HG03354 (cell line): ENCODE results near the gene SLC17A7.
A peak's percentile ranks its signal among the peaks of the same experiment; 100 is the strongest.
"Not testable (repeated sequence)": the region's sequence is repeated elsewhere in the genome, so short reads cannot be mapped to it uniquely, and the experiment has no call there.

ENCODE experiments used
- ATAC-seq: cut with Tn5 transposase; IDR thresholded peaks from one replicate; pipeline ENCODE4 v1.9.1; 2021; ENCODE audit warnings: mild to moderate bottlenecking; ENCODE audit not compliant: unreplicated experiment, poor library complexity, severe bottlenecking

SLC17A7 gene

GRCh38 chr19:49447485-49448431, 6.4 kb upstream of the SLC17A7 start:
- ATAC-seq = no peak

DNA sequence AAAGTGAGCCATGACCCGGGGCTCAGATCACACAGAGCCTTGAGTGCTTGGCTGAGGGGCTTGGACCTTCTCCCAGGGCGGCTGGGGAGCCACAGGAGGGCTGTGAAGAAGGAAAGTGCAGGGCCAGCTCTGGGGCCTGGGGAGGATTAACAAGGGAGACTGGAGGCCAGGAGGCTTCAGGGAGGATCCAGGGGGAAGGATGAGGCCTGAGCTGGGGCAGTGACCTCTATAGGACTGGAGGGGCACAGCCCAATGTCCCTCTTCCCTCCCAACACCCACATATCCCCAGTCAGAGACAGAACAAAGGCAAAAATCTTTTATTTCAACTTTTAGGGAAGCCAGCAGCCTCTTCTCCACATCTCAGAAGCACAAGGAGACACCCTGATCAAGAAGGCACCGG, 4.7 kb upstream of the SLC17A7 start:
- no peak for ATAC-seq

GRCh38 chr19:49444100-49444700, 2.9 kb upstream of the SLC17A7 start:
- not testable (repeated sequence) for ATAC-seq

DNA sequence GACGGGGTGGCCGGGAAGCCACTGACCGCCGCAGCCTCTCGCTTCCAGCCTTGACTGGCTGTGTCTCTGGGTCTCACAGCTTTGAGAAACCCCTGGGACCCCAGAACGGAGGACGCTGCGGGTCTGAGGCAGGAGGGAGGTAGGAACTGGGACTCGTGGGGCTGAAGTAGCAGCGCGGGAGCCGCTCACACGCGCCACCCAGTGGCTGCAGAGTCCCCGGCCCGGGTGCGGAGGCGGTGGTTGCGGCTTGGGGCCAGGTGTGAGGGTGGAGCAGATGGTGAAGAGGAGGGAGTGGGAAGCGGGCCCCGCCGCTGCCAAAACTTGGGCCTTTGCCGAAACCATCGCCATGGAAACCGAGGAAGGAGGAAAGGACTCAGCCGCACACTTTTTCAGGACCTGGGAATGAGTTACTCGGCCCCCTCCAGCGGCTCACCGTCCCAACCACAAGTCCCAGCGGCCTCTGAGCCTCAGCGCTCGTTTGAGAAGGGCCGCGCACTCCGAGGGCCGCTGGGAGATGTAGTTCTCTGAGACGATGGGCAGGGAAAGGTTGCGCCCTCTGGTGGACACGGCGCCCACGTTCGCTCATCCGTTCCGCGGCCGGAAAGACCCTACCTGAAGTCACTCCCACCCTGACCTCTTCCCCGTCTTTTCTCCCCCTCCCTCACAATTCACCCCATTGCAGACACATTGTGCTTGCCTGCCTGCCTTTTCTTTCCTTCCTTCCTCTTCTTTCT, 2.2 kb upstream of the SLC17A7 start:
- peak; percentile 86 for ATAC-seq

DNA sequence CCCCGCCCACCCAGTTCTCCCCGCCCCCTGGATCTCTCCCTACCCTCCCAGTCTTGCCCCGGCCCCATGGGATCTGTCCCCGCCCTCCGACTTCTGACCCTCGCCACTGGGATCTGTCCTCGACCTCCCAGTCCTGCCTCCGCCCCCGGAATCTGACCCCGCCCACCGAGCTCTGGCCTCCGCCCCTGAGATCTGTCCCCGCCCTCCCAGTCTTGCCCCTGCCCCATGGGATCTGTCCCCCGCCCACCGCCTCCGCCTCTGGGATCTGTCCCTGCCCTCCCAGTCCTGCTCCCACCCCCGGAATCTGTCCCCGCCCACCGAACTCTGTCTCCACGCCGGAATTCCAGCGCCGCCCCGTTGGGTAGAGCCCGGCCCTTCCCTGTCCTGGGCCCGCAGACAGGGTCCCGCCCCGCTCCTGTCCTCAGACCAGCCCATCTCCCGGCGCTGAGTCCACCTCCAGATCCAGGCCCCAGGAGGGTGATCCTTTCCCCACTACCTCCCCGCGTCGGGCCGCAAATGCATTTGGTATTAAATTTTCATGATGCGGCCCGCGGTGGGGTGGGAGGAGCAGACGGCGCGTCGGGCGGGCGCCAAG, 1.5 kb upstream of the SLC17A7 start:
- peak; percentile 3 for ATAC-seq

DNA sequence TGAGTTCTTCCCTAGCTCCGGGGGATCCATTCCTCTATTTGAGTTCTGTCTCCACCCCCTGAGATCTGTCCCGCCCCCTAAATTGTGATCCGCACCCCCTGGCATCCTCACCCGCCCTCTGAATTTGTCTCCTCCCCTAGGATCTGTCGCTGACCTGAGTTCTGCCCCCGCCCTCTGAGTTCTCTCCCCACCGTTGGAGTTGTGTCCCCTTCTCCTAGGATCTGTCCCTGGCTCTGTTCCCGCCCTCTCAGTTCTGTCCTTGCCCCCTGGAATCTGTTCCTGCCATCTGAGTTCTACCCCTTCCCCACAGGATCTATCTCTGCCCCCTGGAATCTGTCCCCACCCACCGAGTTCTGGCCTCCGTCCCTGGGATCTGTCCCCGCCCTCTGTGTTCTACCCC, 1.0 kb upstream of the SLC17A7 start:
- ATAC-seq = no peak

DNA sequence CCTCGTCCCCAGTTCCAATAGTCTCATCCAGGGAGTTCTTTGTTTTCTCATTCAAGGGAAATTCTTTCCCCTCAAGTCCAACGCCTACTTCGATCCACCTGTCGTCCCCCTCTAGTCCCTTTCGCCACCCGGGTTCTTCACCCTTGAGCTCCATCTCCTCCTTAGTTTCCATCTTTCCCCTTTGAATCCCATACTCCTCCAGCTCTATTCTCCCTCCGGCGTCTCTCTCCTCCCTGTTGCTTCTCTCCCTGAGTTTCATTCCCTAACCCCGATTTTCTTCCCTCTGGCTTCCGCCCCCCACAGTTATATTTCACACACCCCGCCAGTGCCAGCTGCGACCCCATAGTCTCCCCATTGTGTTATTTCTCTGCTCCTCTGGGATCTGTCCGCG, 628 bp upstream of the SLC17A7 start:
- ATAC-seq = no peak

DNA sequence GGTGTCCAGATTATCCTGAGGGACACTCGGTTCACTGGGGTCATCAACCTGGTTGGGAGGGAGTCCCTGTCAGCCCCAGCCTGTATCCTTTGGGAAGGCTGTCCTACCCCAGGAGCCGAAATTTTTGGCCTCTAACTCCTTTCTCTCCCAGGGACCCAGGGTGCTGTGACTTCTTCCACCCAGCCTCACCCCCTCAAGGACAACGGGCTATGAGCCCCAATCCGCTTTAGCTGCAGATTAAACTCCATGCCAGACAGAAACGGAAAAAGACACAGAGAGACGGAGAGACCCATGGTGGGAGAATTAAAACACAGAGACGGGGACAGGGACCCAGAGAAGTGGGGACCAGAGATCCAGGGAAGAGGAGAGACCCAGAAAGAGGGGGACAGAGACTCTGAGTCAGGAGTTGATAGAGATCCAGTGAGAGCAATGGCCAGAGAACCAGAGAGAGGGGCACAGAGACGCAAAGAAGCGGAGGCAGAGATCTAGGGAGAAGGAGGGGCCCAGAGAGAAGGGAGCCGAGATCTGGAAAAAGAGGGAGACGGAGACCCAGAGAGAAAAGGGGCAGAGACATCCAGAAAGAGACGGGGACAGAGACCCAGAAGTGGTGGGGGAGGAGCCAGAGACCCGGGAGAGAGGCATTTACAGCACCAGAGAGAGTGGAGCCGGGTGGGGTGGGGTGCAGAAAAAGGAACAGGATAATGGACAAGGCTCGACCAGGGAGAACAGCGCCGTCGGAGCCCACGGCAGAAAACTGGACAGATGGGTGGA, 703 bp downstream of the SLC17A7 start:
- ATAC-seq = no peak

GRCh38 chr19:49439836-49440235, 1.5 kb downstream of the SLC17A7 start:
- no peak for ATAC-seq

DNA sequence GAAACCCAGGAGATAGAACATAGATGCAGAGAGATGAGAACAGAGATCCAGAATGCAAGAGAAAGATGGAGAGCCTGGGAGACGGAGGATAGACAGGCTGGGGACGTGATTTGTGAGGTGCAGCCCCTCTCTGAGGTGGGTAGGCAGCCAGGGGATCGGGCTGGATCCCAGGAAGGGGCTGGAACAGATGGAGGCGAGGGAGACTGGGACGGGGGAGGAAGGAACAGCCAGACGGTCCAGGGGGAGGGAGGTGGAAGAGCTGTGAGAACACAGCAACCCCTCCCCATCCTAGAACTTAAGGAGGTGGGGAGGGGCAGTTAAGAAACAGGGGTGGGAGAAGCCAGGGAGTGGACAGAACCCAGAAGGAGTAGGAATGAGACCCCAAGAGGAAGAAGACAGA, 3.1 kb downstream of the SLC17A7 start:
- no peak for ATAC-seq

- no peak for ATAC-seq
Measured at GRCh38 chr19:49437231-49437630, 4.1 kb downstream of the SLC17A7 start.

- no peak for ATAC-seq
Measured at GRCh38 chr19:49436381-49437017, 4.8 kb downstream of the SLC17A7 start.

DNA sequence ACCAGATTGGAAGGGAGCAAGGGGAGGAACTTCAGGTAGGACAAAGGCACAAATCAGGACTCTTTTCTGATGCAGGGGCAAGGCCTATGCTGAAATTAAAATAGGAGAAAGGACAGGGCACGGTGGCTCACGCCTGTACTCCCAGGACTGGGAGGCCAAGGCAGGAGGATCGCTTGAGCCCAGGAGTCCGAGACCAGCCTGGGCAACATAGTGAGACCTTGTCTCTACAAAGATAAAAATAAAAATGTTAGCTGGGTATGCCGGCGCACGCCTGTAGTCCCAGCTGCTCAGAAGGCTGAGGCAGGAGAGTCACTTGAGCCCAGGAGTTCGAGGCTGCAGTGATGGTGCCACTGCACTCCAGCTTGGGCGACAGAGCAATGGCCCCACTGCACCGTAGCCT, 5.7 kb downstream of the SLC17A7 start:
- ATAC-seq = no peak

DNA sequence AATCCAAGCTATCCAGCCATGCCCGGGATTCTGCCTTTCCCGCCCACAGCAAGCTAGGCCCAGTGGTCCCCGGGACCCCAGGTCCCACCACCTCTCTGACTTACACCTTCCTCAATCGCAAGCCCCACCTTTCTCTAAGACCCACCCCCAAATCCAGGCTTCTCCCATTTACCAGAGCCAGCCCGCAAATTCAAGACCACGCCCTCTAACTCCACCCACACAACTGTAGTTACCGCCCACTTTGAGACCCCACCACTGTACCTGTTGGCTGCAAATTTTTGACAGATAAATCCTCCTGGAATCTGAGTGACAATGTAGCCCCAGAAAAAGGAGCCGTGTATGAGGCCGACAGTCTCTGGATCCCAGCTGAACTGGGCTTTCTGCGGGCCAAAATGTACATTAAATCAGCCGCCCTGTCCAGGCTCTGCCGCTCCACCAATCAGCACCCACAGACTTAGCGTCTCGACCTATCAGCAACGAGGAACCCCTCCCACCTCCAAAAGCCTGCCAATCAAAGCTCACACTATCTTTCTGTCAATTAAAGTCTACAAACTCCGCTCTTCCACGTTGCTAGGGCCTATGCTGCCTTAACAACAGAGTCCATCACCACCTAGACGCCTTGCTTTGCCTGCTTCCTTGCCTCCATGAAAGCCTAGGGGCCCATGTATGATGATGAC, 6.3 kb downstream of the SLC17A7 start:
- no peak for ATAC-seq

GRCh38 chr19:49433240-49433901, 8.0 kb downstream of the SLC17A7 start:
- ATAC-seq = no peak

DNA sequence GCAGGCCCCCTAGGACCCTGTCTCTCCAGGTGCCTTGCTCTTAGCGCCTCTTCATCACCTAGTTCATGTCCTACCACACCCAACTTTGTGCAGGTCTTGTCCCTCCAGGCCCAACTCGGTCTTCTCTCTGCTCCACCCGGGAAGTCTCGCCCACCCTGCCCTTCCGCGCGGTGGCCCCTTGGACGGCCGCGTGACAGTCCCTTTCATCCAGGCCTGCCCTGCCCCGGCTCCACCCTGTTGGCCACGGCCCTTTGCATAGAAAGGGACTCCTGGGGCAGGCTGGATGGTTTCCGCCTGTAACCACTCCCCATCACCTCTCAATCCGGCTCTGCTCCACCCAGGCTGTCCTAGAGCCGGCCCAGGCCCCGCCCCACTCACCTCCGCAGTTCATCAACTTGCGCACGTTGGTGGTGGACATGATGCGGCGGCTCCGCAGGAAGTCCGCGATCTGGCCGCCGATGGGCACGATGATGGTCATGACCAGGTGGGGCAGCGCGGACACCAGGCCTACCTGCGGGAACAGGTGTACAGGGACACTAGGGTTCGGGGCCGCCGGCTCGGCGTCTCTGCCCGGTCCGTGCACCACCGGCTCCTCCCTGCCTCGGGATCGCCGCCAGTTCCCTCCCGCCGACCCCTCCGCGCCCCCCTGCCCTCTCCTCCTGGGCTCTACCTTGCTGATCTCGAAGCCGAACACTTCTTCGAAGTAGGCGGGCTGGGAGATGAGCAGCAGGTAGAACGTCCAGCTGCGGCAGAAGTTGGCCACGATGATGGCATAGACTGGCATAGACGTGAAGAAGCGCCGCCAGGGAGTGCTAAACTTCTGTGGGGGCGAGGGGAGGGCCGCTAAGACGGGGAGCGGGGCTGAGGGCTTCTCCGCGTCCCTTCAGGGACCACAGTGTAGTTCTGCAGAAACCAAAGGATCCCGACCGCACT, 8.9 kb downstream of the SLC17A7 start:
- no peak for ATAC-seq

GRCh38 chr19:49431330-49431749, 10.0 kb downstream of the SLC17A7 start:
- ATAC-seq = no peak
